OCI-LY7 (cell line): ENCODE results near the gene KLHL6. TPM values are rescaled to one million over a fixed set of nuclear protein-coding genes. Genes with fewer than 3 reads are reported as not detected.

Source experiments
- BruUV-seq: library from RNA; stranded (reverse); fragments of 400-500 nt; replicated peaks from 2 replicates; lab custom pipeline; 2021; lab: Mats Ljungman, UMichigan
- CTCF ChIA-PET: fragments of 300-600 bp; sonication (Branson Sonifier 250); formaldehyde crosslinking; loops from one replicate; lab custom pipeline; 2022; ENCODE audit warnings: antibody characterized with exemption; ENCODE audit not compliant: unreplicated experiment; lab: Charles Lee
- POLR2A ChIA-PET: fragments of 300-600 bp; sonication (Branson Sonifier 250); formaldehyde crosslinking; loops from one replicate; lab custom pipeline; 2022; ENCODE audit warnings: antibody characterized with exemption; lab: Charles Lee
- DNase-seq: peaks from one replicate; pipeline ENCODE4 v3.0.0-alpha.2; 2015; ENCODE audit warnings: low spot score
- H2AFZ ChIP-seq: fragments of 200-600 bp; sonication (generic), shearing (Covaris generic); 2 replicates; pipeline ENCODE4 v1.6.1; 2014; ENCODE audit warnings: mild to moderate bottlenecking, antibody characterized with exemption, low read length, moderate library complexity
- H3K27ac ChIP-seq: fragments of 200-600 bp; sonication (generic); 2 replicates; pipeline ENCODE4 v1.5.1; 2014; ENCODE audit warnings: mixed run types, low read depth, mild to moderate bottlenecking, moderate library complexity, low read length, inconsistent platforms; ENCODE audit not compliant: poor library complexity, severe bottlenecking
- H3K36me3 ChIP-seq: fragments of 200-600 bp; sonication (generic); 2 replicates; pipeline ENCODE4 v1.6.1; 2014; ENCODE audit warnings: mild to moderate bottlenecking, antibody characterized with exemption, low read length, moderate library complexity, mixed read lengths; ENCODE audit not compliant: insufficient read depth
- H3K4me1 ChIP-seq: fragments of 200-600 bp; sonication (generic); 2 replicates; pipeline ENCODE4 v1.5.1; 2014; ENCODE audit warnings: mild to moderate bottlenecking, low read length; ENCODE audit not compliant: insufficient read depth, poor library complexity, severe bottlenecking
- H3K4me2 ChIP-seq: fragments of 200-600 bp; sonication (generic); 2 replicates; pipeline ENCODE4 v1.6.1; 2014; ENCODE audit warnings: mild to moderate bottlenecking, low read length
- H3K4me3 ChIP-seq: fragments of 200-600 bp; sonication (generic); 2 replicates; pipeline ENCODE4 v1.5.1; 2014; ENCODE audit warnings: mild to moderate bottlenecking, low read depth, low read length; ENCODE audit not compliant: poor library complexity, severe bottlenecking
- H3K79me2 ChIP-seq: fragments of 200-600 bp; sonication (generic); 2 replicates; pipeline ENCODE4 v1.6.1; 2016; ENCODE audit warnings: low read depth, mild to moderate bottlenecking, low read length, moderate library complexity, mixed read lengths; ENCODE audit not compliant: insufficient read depth
- H3K9me2 ChIP-seq: fragments of 200-600 bp; sonication (generic); 2 replicates; pipeline ENCODE4 v1.6.1; 2016; ENCODE audit warnings: mild to moderate bottlenecking, low read length, mixed read lengths; ENCODE audit not compliant: insufficient read depth
- H3K9me3 ChIP-seq: fragments of 200-600 bp; sonication (generic); 2 replicates; pipeline ENCODE4 v1.6.1; 2014; ENCODE audit warnings: mild to moderate bottlenecking, mixed run types, low read length, mixed read lengths
- H4K20me1 ChIP-seq: fragments of 200-600 bp; sonication (generic); 2 replicates; pipeline ENCODE4 v1.6.1; 2014; ENCODE audit warnings: mild to moderate bottlenecking, antibody characterized with exemption, low read length, moderate library complexity, mixed read lengths; ENCODE audit not compliant: insufficient read depth
- CTCF ChIP-seq: fragments of 200-600 bp; sonication (generic); conservative IDR thresholded peaks from 2 replicates; pipeline ENCODE4 v1.5.1; 2014; ENCODE audit warnings: mild to moderate bottlenecking, antibody characterized with exemption, low read length, moderate library complexity, mixed read lengths
- EZH2phosphoT487 ChIP-seq: fragments of 200-600 bp; sonication (generic); IDR thresholded peaks from 2 replicates; pipeline ENCODE4 v1.6.1; 2018; ENCODE audit warnings: low read depth, borderline replicate concordance, mild to moderate bottlenecking, mixed run types, antibody characterized with exemption, low read length, moderate library complexity, mixed read lengths
- intact Hi-C: fragments of 100-400 bp; cut with micrococcal nuclease; formaldehyde crosslinking; loops from one replicate; pipeline ENCODE4 v1.10.0; 2022; ENCODE audit not compliant: unreplicated experiment
- total RNA-seq, 2 experiments: library from RNA; depleted of rRNA in 1 of 2; stranded (reverse); fragments of >200 nt in 1 of 2; shearing (Covaris generic) in 1 of 2; gene quantifications; 2 replicates each; pipeline ENCODE4 v1.2.3, GENCODE V29; 2014 to 2022

Gene KLHL6
- total RNA-seq, 2 experiments from 2014 or later = 143 to 169 TPM

GRCh38 chr3:183489455-183490210, 65.9 kb downstream of the KLHL6 start:
- Histone ChIP-seq H3K4me1 (peaks cover 38% of the 10 kb centered on the region), H3K9me3 (no peaks in the 10 kb centered on the region), H4K20me1 (no peaks in the 10 kb centered on the region), H3K4me3 (no peak overlapping the region), H3K36me3 (peaks cover 95% of the 10 kb centered on the region), H3K4me2 (no peak overlapping the region), H3K79me2 (no peaks in the 10 kb centered on the region), H3K27ac (no peak overlapping the region), H2AFZ (no peak overlapping the region), H3K9me2 (no peaks in the 10 kb centered on the region)
- ChIA-PET POLR2A (interaction anchor here (1.6 kb wide), 2 partner anchors 8 to 38 kb away, joined by 3 to 4 read pairs; no protein-coding TSS in a partner anchor), CTCF (no interaction called here)
- intact Hi-C loops = no loop called here
- TF ChIP-seq CTCF = no peak
- no peak for TF ChIP-seq EZH2phosphoT487
- DNase-seq = no peak
- BruUV-seq = no TSS peak

- no peak for DNase-seq
- Histone ChIP-seq H3K27ac (peak overlapping the region; percentile 3), H3K36me3 (peaks cover 83% of the 10 kb centered on the region), H3K79me2 (no peaks in the 10 kb centered on the region), H3K4me2 (no peak overlapping the region), H4K20me1 (no peaks in the 10 kb centered on the region), H3K4me3 (no peak overlapping the region), H3K9me3 (no peaks in the 10 kb centered on the region), H2AFZ (no peak overlapping the region), H3K9me2 (no peaks in the 10 kb centered on the region), H3K4me1 (peaks cover 42% of the 10 kb centered on the region)
- intact Hi-C loops = no loop called here
- ChIA-PET POLR2A (interaction anchor here (0.5 to 1.6 kb wide), 10 partner anchors 10 to 167 kb away, joined by 3 to 6 read pairs (median 4); no protein-coding TSS in a partner anchor), CTCF (interaction anchor here (1.3 kb wide), 1 partner anchor 9 kb away, joined by 3 read pairs; no protein-coding TSS in a partner anchor)
- BruUV-seq = TSS peak; percentile 32
- no peak for TF ChIP-seq CTCF
- TF ChIP-seq EZH2phosphoT487 = no peak
Measured at GRCh38 chr3:183488343-183488742, 67.2 kb downstream of the KLHL6 start.

DNA sequence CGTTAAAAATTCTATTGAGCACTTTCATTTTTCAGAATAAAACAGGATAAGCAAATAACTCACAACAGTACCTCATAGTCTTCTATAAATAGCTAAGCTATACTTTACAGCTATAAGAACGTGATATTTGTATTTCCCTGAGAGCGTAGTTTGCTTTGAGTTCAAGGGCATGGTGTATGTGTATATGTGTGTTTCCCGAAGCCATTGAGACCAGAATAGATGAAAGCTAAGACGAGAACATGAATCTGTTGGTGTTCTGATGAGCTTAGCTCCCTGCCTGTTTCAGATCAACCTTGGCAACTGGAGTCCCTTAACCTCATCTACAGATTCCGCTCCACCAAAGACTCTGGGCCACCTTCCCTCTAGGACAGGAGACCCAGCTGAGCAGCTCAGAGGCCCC, 67.6 kb downstream of the KLHL6 start:
- Histone ChIP-seq H3K4me3 (no peak overlapping the region), H3K9me2 (no peaks in the 10 kb centered on the region), H3K36me3 (peaks cover 78% of the 10 kb centered on the region), H3K27ac (peak overlapping the region; percentile 3), H2AFZ (no peak overlapping the region), H3K4me2 (no peak overlapping the region), H3K79me2 (no peaks in the 10 kb centered on the region), H3K9me3 (no peaks in the 10 kb centered on the region), H3K4me1 (peaks cover 42% of the 10 kb centered on the region), H4K20me1 (no peaks in the 10 kb centered on the region)
- no TSS peak for BruUV-seq
- intact Hi-C loops = no loop called here
- no peak for TF ChIP-seq CTCF
- TF ChIP-seq EZH2phosphoT487 = no peak
- ChIA-PET POLR2A (interaction anchor here (0.5 to 1.6 kb wide), 11 partner anchors 10 to 167 kb away, joined by 3 to 6 read pairs (median 3); no protein-coding TSS in a partner anchor), CTCF (interaction anchor here (1.3 kb wide), 1 partner anchor 8 kb away, joined by 3 read pairs; no protein-coding TSS in a partner anchor)
- DNase-seq = no peak
